GM12864 (cell line): ENCODE results near the gene SUCLG2.

ENCODE experiments used
- DNase-seq: peaks from one replicate; pipeline ENCODE4 v3.0.0-alpha.2; 2011; ENCODE audit warnings: low read depth
- H3K4me3 ChIP-seq: 2 replicates; pipeline ENCODE4 v1.5.1; 2011; ENCODE audit warnings: mild to moderate bottlenecking, low read depth, low read length, control low read depth
- TF ChIP-seq, protein P1 (sequence below): IDR thresholded peaks from 2 replicates; pipeline ENCODE4 v1.5.1; 2011; ENCODE audit warnings: low read depth, mild to moderate bottlenecking, moderate library complexity, low read length, control low read depth, inconsistent platforms; ENCODE audit errors: missing control alignments

SUCLG2 gene

DNA sequence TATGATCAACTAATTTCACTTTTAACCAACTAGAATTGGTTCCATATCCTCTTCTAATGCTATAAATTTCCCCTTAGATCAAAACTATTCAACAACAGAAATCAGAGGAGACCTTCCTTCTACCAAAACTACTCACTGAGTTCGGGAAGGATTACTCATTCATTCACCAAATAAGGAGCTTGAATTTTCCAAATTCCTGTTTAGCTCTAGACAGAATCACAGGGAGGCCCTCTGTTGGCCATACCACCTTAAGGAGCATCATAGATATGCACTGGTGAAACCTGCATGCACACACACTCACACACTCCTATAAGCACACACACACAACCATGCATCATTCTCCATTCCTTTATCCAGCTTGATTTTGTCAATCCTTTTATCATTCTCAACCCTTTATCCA lies 49.0 kb downstream of the SUCLG2 start:
- TF ChIP-seq, protein P1, sequence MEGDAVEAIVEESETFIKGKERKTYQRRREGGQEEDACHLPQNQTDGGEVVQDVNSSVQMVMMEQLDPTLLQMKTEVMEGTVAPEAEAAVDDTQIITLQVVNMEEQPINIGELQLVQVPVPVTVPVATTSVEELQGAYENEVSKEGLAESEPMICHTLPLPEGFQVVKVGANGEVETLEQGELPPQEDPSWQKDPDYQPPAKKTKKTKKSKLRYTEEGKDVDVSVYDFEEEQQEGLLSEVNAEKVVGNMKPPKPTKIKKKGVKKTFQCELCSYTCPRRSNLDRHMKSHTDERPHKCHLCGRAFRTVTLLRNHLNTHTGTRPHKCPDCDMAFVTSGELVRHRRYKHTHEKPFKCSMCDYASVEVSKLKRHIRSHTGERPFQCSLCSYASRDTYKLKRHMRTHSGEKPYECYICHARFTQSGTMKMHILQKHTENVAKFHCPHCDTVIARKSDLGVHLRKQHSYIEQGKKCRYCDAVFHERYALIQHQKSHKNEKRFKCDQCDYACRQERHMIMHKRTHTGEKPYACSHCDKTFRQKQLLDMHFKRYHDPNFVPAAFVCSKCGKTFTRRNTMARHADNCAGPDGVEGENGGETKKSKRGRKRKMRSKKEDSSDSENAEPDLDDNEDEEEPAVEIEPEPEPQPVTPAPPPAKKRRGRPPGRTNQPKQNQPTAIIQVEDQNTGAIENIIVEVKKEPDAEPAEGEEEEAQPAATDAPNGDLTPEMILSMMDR, result no peak
- DNase-seq, result no peak
- no peak overlapping the region for H3K4me3 ChIP-seq

DNA sequence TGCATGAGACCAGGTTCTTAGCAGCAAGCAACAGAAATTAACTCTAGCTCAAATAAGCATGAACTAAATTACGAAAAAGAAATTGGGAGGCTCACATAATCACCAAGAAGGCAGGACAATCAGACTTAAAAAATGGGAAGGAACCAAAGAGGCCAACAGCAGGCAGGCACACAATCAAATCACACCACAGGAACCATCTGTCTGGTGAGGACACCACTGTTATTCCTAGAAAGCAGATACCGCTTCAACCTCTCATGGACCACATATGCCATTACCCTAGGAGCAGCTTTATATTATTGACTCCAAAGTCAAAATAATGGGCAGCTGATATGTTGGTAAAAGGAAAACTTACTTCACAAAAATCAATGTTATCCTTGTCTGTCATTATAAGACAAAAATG lies 51.6 kb downstream of the SUCLG2 start:
- H3K4me3 ChIP-seq, result no peak overlapping the region
- no peak for DNase-seq
- TF ChIP-seq, protein P1, result no peak

GRCh38 chr3:67601919-67602608 lies 52.3 kb downstream of the SUCLG2 start:
- TF ChIP-seq, protein P1, result no peak
- DNase-seq, result no peak
- H3K4me3 ChIP-seq, result no peak overlapping the region

- H3K4me3 ChIP-seq, result no peak overlapping the region
- no peak for DNase-seq
- TF ChIP-seq, protein P1, result no peak
Observed at GRCh38 chr3:67601385-67601784, 53.0 kb downstream of the SUCLG2 start.

- no peak overlapping the region for H3K4me3 ChIP-seq
- DNase-seq, result no peak
- TF ChIP-seq, protein P1, result no peak
Observed at GRCh38 chr3:67599821-67600220, 54.6 kb downstream of the SUCLG2 start.

DNA sequence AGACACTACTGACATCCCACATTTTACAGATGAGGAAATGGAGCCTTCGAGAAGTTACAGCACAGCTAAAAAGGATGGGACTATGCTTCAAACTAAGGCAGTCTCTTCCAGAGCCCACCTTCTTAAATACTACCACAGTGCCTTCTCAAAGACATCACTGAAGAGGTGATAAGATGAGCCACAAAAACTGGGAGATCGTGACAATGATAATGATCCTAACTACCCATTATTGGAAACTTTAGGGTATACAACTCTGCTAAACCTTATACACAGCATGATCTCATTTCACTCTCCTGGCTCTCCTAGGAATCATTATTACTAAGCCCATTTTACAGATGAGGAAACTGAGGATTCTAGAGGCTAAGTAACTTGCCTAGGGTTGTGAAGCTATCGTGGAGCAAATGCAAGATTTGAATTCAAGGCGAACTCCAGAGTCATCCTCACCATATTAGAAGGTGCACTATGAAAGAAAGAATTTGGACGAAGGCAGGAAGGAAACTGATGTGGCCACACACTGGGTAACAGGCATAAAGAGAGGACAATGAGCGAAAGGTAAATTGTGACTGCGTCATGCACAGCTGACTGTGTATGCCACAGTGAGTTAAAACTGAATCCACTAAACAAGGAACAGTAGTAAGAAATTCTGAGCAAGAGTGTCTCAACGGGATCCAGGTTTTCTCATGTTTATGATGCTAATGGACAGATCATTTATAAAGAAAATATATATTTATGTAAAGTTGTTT lies 55.4 kb downstream of the SUCLG2 start:
- TF ChIP-seq, protein P1, result no peak
- no peak for DNase-seq

More for the DNA sequence above, 55.4 kb downstream of the SUCLG2 start:
- no peak overlapping the region for H3K4me3 ChIP-seq
